ENCODE results near the gene AGFG2.
"Not testable (repeated sequence)": the region's sequence is repeated elsewhere in the genome, so short reads cannot be mapped to it uniquely, and the experiment has no call there.

GRCh38 chr7:100504031-100504430 lies 35.0 kb upstream of the AGFG2 start:
- not testable (repeated sequence) for TF ChIP-seq CTCF, POLR2A, POLR2AphosphoS5 (IDR thresholded peaks at IDR 0.05)

Data from stomach (tissue), 4 donors.